ENCODE data around the gene ATXN7L1.

The ATXN7L1 gene

GRCh38 chr7:105831824-105832535 lies 44.4 kb downstream of the ATXN7L1 start:
- Histone ChIP-seq H3K4me1 (ENCODE audit: control insufficient read depth, low read depth, low read length) (peaks cover 14% of the 10 kb centered on the region), H3K36me3 (ENCODE audit: control insufficient read depth, low read depth, low read length) (no peaks in the 10 kb centered on the region), H3K9ac (ENCODE audit: low read length) (no peak overlapping the region), H3K27ac (ENCODE audit: low read length) (no peak overlapping the region), H3K9me3 (ENCODE audit: control insufficient read depth, low read depth, low read length) (no peaks in the 10 kb centered on the region), H3K27me3 (ENCODE audit: control insufficient read depth, insufficient read depth, low read length) (peaks cover 10% of the 10 kb centered on the region), H3K4me3 (ENCODE audit: low read length) (no peak overlapping the region)

- Histone ChIP-seq H3K4me3 (ENCODE audit: low read length) (no peak overlapping the region), H3K9me3 (ENCODE audit: control insufficient read depth, low read depth, low read length) (no peaks in the 10 kb centered on the region), H3K36me3 (ENCODE audit: control insufficient read depth, low read depth, low read length) (no peaks in the 10 kb centered on the region), H3K9ac (ENCODE audit: low read length) (no peak overlapping the region), H3K27me3 (ENCODE audit: control insufficient read depth, insufficient read depth, low read length) (peaks cover 5% of the 10 kb centered on the region), H3K27ac (ENCODE audit: low read length) (no peak overlapping the region), H3K4me1 (ENCODE audit: control insufficient read depth, low read depth, low read length) (peaks cover 12% of the 10 kb centered on the region)
Measured at GRCh38 chr7:105831302-105831620, 45.1 kb downstream of the ATXN7L1 start.

- no peaks in the 10 kb centered on the region for H3K27me3 ChIP-seq (ENCODE audit: control insufficient read depth, insufficient read depth, low read length)
- no peak overlapping the region for H3K4me3 ChIP-seq (ENCODE audit: low read length)
- peaks cover 12% of the 10 kb centered on the region for H3K4me1 ChIP-seq (ENCODE audit: control insufficient read depth, low read depth, low read length)
- no peak overlapping the region for H3K27ac ChIP-seq (ENCODE audit: low read length)
- H3K36me3 ChIP-seq (ENCODE audit: control insufficient read depth, low read depth, low read length), result no peaks in the 10 kb centered on the region
- no peak overlapping the region for H3K9ac ChIP-seq (ENCODE audit: low read length)
- no peaks in the 10 kb centered on the region for H3K9me3 ChIP-seq (ENCODE audit: control insufficient read depth, low read depth, low read length)
Measured at GRCh38 chr7:105830405-105831301, 45.7 kb downstream of the ATXN7L1 start.

- no peaks in the 10 kb centered on the region for H3K9me3 ChIP-seq (ENCODE audit: control insufficient read depth, low read depth, low read length)
- H3K27me3 ChIP-seq (ENCODE audit: control insufficient read depth, insufficient read depth, low read length), result no peaks in the 10 kb centered on the region
- no peak overlapping the region for H3K4me3 ChIP-seq (ENCODE audit: low read length)
- peaks cover 15% of the 10 kb centered on the region for H3K4me1 ChIP-seq (ENCODE audit: control insufficient read depth, low read depth, low read length)
- no peaks in the 10 kb centered on the region for H3K36me3 ChIP-seq (ENCODE audit: control insufficient read depth, low read depth, low read length)
- no peak overlapping the region for H3K27ac ChIP-seq (ENCODE audit: low read length)
- no peak overlapping the region for H3K9ac ChIP-seq (ENCODE audit: low read length)
Measured at GRCh38 chr7:105829681-105830322, 46.6 kb downstream of the ATXN7L1 start.

GRCh38 chr7:105828141-105828540 lies 48.3 kb downstream of the ATXN7L1 start:
- no peak overlapping the region for H3K4me3 ChIP-seq (ENCODE audit: low read length)
- no peak overlapping the region for H3K27ac ChIP-seq (ENCODE audit: low read length)
- no peaks in the 10 kb centered on the region for H3K36me3 ChIP-seq (ENCODE audit: control insufficient read depth, low read depth, low read length)
- no peak overlapping the region for H3K9ac ChIP-seq (ENCODE audit: low read length)
- peaks cover 10% of the 10 kb centered on the region for H3K4me1 ChIP-seq (ENCODE audit: control insufficient read depth, low read depth, low read length)
- no peaks in the 10 kb centered on the region for H3K9me3 ChIP-seq (ENCODE audit: control insufficient read depth, low read depth, low read length)
- H3K27me3 ChIP-seq (ENCODE audit: control insufficient read depth, insufficient read depth, low read length), result no peaks in the 10 kb centered on the region

GRCh38 chr7:105827151-105827875 lies 49.1 kb downstream of the ATXN7L1 start:
- Histone ChIP-seq H3K36me3 (ENCODE audit: control insufficient read depth, low read depth, low read length) (no peaks in the 10 kb centered on the region), H3K9me3 (ENCODE audit: control insufficient read depth, low read depth, low read length) (no peaks in the 10 kb centered on the region), H3K4me1 (ENCODE audit: control insufficient read depth, low read depth, low read length) (peaks cover 10% of the 10 kb centered on the region), H3K9ac (ENCODE audit: low read length) (no peak overlapping the region), H3K4me3 (ENCODE audit: low read length) (no peak overlapping the region), H3K27me3 (ENCODE audit: control insufficient read depth, insufficient read depth, low read length) (no peaks in the 10 kb centered on the region), H3K27ac (ENCODE audit: low read length) (no peak overlapping the region)

GRCh38 chr7:105826143-105826542 lies 50.3 kb downstream of the ATXN7L1 start:
- Histone ChIP-seq H3K4me3 (ENCODE audit: low read length) (no peak overlapping the region), H3K4me1 (ENCODE audit: control insufficient read depth, low read depth, low read length) (peaks cover 10% of the 10 kb centered on the region), H3K27ac (ENCODE audit: low read length) (no peak overlapping the region), H3K27me3 (ENCODE audit: control insufficient read depth, insufficient read depth, low read length) (no peaks in the 10 kb centered on the region), H3K9me3 (ENCODE audit: control insufficient read depth, low read depth, low read length) (no peaks in the 10 kb centered on the region), H3K9ac (ENCODE audit: low read length) (no peak overlapping the region), H3K36me3 (ENCODE audit: control insufficient read depth, low read depth, low read length) (no peaks in the 10 kb centered on the region)

GRCh38 chr7:105825371-105825770 lies 51.0 kb downstream of the ATXN7L1 start:
- no peaks in the 10 kb centered on the region for H3K9me3 ChIP-seq (ENCODE audit: control insufficient read depth, low read depth, low read length)
- H3K36me3 ChIP-seq (ENCODE audit: control insufficient read depth, low read depth, low read length), result no peaks in the 10 kb centered on the region
- no peaks in the 10 kb centered on the region for H3K27me3 ChIP-seq (ENCODE audit: control insufficient read depth, insufficient read depth, low read length)
- peaks cover 10% of the 10 kb centered on the region for H3K4me1 ChIP-seq (ENCODE audit: control insufficient read depth, low read depth, low read length)
- no peak overlapping the region for H3K9ac ChIP-seq (ENCODE audit: low read length)
- no peak overlapping the region for H3K27ac ChIP-seq (ENCODE audit: low read length)
- H3K4me3 ChIP-seq (ENCODE audit: low read length), result no peak overlapping the region

GRCh38 chr7:105822806-105823205 lies 53.6 kb downstream of the ATXN7L1 start:
- no peak overlapping the region for H3K4me3 ChIP-seq (ENCODE audit: low read length)
- no peaks in the 10 kb centered on the region for H3K27me3 ChIP-seq (ENCODE audit: control insufficient read depth, insufficient read depth, low read length)
- no peaks in the 10 kb centered on the region for H3K36me3 ChIP-seq (ENCODE audit: control insufficient read depth, low read depth, low read length)
- no peaks in the 10 kb centered on the region for H3K9me3 ChIP-seq (ENCODE audit: control insufficient read depth, low read depth, low read length)
- peaks cover 3% of the 10 kb centered on the region for H3K4me1 ChIP-seq (ENCODE audit: control insufficient read depth, low read depth, low read length)
- H3K9ac ChIP-seq (ENCODE audit: low read length), result no peak overlapping the region
- no peak overlapping the region for H3K27ac ChIP-seq (ENCODE audit: low read length)

- Histone ChIP-seq H3K27me3 (ENCODE audit: control insufficient read depth, insufficient read depth, low read length) (no peaks in the 10 kb centered on the region), H3K27ac (ENCODE audit: low read length) (no peak overlapping the region), H3K9ac (ENCODE audit: low read length) (no peak overlapping the region), H3K9me3 (ENCODE audit: control insufficient read depth, low read depth, low read length) (no peaks in the 10 kb centered on the region), H3K4me3 (ENCODE audit: low read length) (no peak overlapping the region), H3K4me1 (ENCODE audit: control insufficient read depth, low read depth, low read length) (peaks cover 3% of the 10 kb centered on the region), H3K36me3 (ENCODE audit: control insufficient read depth, low read depth, low read length) (no peaks in the 10 kb centered on the region)
Measured at GRCh38 chr7:105821527-105821926, 54.9 kb downstream of the ATXN7L1 start.

- peaks cover 3% of the 10 kb centered on the region for H3K4me1 ChIP-seq (ENCODE audit: control insufficient read depth, low read depth, low read length)
- H3K9ac ChIP-seq (ENCODE audit: low read length), result no peak overlapping the region
- no peaks in the 10 kb centered on the region for H3K36me3 ChIP-seq (ENCODE audit: control insufficient read depth, low read depth, low read length)
- no peak overlapping the region for H3K4me3 ChIP-seq (ENCODE audit: low read length)
- no peaks in the 10 kb centered on the region for H3K27me3 ChIP-seq (ENCODE audit: control insufficient read depth, insufficient read depth, low read length)
- H3K27ac ChIP-seq (ENCODE audit: low read length), result no peak overlapping the region
- H3K9me3 ChIP-seq (ENCODE audit: control insufficient read depth, low read depth, low read length), result no peaks in the 10 kb centered on the region
Measured at GRCh38 chr7:105820363-105821066, 55.9 kb downstream of the ATXN7L1 start.

Measured in iPS-18a (cell line).